ENCODE measurements around the gene PPCS.
"Not testable (repeated sequence)": the region's sequence is repeated elsewhere in the genome, so short reads cannot be mapped to it uniquely, and the experiment has no call there.

The PPCS gene

DNA sequence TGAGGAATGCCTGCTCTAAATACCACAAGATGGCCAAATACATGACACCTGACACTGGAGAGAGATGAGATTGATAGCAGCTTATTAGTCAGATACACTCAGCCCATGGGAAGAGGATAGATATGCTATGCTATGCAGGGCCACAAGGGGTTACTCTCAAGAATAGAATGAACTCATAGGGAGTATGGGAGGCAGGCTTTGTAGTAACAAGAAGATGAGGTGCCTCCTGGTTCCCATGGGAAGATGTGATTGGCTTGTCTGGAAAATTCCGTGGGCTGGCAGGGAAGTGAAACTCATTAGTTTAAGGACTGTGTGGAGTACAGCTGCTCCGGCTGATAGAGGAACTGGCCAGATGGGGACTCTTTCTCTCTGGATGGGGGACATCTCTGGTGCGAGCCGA is 23.3 kb downstream of the PPCS start:
- H3K36me3 ChIP-seq: no peaks in the 10 kb centered on the region
- no peaks in the 10 kb centered on the region for H3K9me3 ChIP-seq (ENCODE audit: severe bottlenecking)
- DNase-seq: peak; percentile 9
- H3K27ac ChIP-seq: no peak overlapping the region
- H3K4me3 ChIP-seq (ENCODE audit: low read depth, low read length): no peak overlapping the region
- TF ChIP-seq, protein P1, sequence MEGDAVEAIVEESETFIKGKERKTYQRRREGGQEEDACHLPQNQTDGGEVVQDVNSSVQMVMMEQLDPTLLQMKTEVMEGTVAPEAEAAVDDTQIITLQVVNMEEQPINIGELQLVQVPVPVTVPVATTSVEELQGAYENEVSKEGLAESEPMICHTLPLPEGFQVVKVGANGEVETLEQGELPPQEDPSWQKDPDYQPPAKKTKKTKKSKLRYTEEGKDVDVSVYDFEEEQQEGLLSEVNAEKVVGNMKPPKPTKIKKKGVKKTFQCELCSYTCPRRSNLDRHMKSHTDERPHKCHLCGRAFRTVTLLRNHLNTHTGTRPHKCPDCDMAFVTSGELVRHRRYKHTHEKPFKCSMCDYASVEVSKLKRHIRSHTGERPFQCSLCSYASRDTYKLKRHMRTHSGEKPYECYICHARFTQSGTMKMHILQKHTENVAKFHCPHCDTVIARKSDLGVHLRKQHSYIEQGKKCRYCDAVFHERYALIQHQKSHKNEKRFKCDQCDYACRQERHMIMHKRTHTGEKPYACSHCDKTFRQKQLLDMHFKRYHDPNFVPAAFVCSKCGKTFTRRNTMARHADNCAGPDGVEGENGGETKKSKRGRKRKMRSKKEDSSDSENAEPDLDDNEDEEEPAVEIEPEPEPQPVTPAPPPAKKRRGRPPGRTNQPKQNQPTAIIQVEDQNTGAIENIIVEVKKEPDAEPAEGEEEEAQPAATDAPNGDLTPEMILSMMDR (IDR thresholded peaks at IDR 0.05; ENCODE audit: low read depth, low read length): no peak
- no peaks in the 10 kb centered on the region for H3K27me3 ChIP-seq (ENCODE audit: insufficient read depth, low read depth, severe bottlenecking)

- H3K27ac ChIP-seq: no peak overlapping the region
- TF ChIP-seq, protein P1 (IDR thresholded peaks at IDR 0.05; ENCODE audit: low read depth, low read length): no peak
- H3K4me3 ChIP-seq (ENCODE audit: low read depth, low read length): no peak overlapping the region
- DNase-seq: no peak
- H3K9me3 ChIP-seq (ENCODE audit: severe bottlenecking): no peaks in the 10 kb centered on the region
- no peaks in the 10 kb centered on the region for H3K36me3 ChIP-seq
- H3K27me3 ChIP-seq (ENCODE audit: insufficient read depth, low read depth, severe bottlenecking): no peaks in the 10 kb centered on the region
Measured at GRCh38 chr1:42480921-42481320, 24.6 kb downstream of the PPCS start.

DNA sequence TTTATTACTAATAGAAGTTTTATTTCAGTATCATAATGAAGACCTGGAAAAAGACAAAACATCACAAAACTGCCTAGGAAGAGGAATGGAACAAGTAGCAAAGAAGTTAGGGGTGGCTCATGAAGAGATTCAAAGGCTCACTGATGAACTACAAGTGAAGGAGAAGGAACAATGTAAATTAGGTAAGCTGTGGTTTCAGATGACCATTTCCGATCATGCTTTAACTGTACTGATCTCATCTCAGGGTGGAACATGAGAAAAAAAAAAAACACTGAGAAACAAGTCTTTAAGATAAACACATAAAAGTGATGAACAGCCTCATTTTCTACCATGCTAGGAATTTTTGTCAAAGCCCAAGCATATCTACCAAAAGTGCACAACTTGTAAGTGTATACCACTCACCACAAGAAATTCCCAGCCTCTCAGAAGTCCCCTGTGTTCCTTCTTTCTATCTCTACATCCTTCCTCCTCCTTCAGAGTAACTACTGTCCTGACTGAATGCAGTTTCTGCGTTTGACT is 26.4 kb downstream of the PPCS start:
- H3K4me3 ChIP-seq (ENCODE audit: low read depth, low read length): no peak overlapping the region
- no peaks in the 10 kb centered on the region for H3K9me3 ChIP-seq (ENCODE audit: severe bottlenecking)
- no peak overlapping the region for H3K27ac ChIP-seq
- H3K27me3 ChIP-seq (ENCODE audit: insufficient read depth, low read depth, severe bottlenecking): no peaks in the 10 kb centered on the region
- H3K36me3 ChIP-seq: no peaks in the 10 kb centered on the region
- no peak for DNase-seq
- TF ChIP-seq, protein P1 (IDR thresholded peaks at IDR 0.05; ENCODE audit: low read depth, low read length): no peak

GRCh38 chr1:42484382-42484781 is 28.0 kb downstream of the PPCS start:
- H3K9me3 ChIP-seq (ENCODE audit: severe bottlenecking): no peaks in the 10 kb centered on the region
- H3K27ac ChIP-seq: no peak overlapping the region

GRCh38 chr1:42490237-42490636 is 33.9 kb downstream of the PPCS start:
- TF ChIP-seq, protein P1 (IDR thresholded peaks at IDR 0.05; ENCODE audit: low read depth, low read length): no peak
- DNase-seq: no peak
- no peaks in the 10 kb centered on the region for H3K36me3 ChIP-seq
- no peak overlapping the region for H3K27ac ChIP-seq
- no peaks in the 10 kb centered on the region for H3K27me3 ChIP-seq (ENCODE audit: insufficient read depth, low read depth, severe bottlenecking)
- peaks cover 6% of the 10 kb centered on the region for H3K9me3 ChIP-seq (ENCODE audit: severe bottlenecking)
- no peak overlapping the region for H3K4me3 ChIP-seq (ENCODE audit: low read depth, low read length)

More at GRCh38 chr1:42484382-42484781, 28.0 kb downstream of the PPCS start:
- no peak overlapping the region for H3K4me3 ChIP-seq (ENCODE audit: low read depth, low read length)
- H3K27me3 ChIP-seq (ENCODE audit: insufficient read depth, low read depth, severe bottlenecking): no peaks in the 10 kb centered on the region
- no peaks in the 10 kb centered on the region for H3K36me3 ChIP-seq
- TF ChIP-seq, protein P1 (IDR thresholded peaks at IDR 0.05; ENCODE audit: low read depth, low read length): no peak
- peak; percentile 9 for DNase-seq

- not testable (repeated sequence) for H3K27me3 ChIP-seq (ENCODE audit: insufficient read depth, low read depth, severe bottlenecking); H3K27ac ChIP-seq; DNase-seq; H3K36me3 ChIP-seq; H3K4me3 ChIP-seq (ENCODE audit: low read depth, low read length)
- H3K9me3 ChIP-seq (ENCODE audit: severe bottlenecking): peaks cover 24% of the 10 kb centered on the region
Measured at GRCh38 chr1:42502031-42502430, 45.7 kb downstream of the PPCS start.

Data from WERI-Rb-1 (cell line).